ENCODE measurements around the gene RPS6KA2. TPM values are rescaled to one million over a fixed set of nuclear protein-coding genes. Genes with fewer than 3 reads are reported as not detected.

Gene RPS6KA2
- total and polyA plus RNA-seq, 2 donors (not counting 3 experiments of a cell fraction or from before 2014, with no cell fraction given), result 54.5 to 75.8 TPM

DNA sequence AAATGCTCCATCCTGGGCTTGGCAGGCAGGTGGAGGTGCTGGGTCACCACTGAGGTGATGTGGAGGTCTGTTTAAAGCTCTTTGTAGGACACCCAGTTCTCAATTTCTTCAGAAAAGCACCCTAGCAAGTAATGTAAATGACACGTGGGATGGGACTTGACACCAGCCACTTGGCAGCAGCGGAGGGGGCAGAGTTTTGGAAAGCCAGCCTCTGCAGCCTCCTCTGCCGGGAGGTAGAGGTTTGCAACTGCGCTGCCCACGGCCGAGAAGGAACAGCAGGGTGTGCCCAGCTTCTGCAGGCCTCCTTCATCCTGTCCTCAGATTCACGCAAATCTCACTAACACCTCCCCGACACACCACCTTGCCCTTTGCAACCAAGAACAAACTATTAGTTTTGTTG is 117.9 kb downstream of the RPS6KA2 start:
- Histone ChIP-seq H2AFZ (ENCODE audit: low read depth, low read length) (no peak overlapping the region), H3K4me2 (ENCODE audit: insufficient read depth, low read length) (no peak overlapping the region), H3K79me2 (ENCODE audit: control insufficient read depth, insufficient read depth, low read length) (no peaks in the 10 kb centered on the region), H3K4me1 (ENCODE audit: control insufficient read depth, extremely low read depth, insufficient read depth, low read length) (no peaks in the 10 kb centered on the region), H3K36me3 (ENCODE audit: control insufficient read depth in 2 of 2, extremely low read depth in 1 of 2, insufficient read depth in 2 of 2, low read length in 2 of 2) (peaks cover 8 to 47% of the 10 kb centered on the region in 2 experiments), H3K4me3 (replicated peaks in 1 of 3; ENCODE audit: insufficient read depth in 1 of 3, low read depth in 1 of 3, low read length in 3 of 3) (no peak overlapping the region), H3K27ac (ENCODE audit: insufficient read depth, low read depth, low read length) (no peak overlapping the region), H3K9me3 (replicated peaks; ENCODE audit: control insufficient read depth, insufficient read depth, low read length) (no peaks in the 10 kb centered on the region), H4K20me1 (replicated peaks; ENCODE audit: control insufficient read depth, extremely low read depth, insufficient read depth, low read length) (no peaks in the 10 kb centered on the region), H3K9ac (replicated peaks; ENCODE audit: extremely low read depth, insufficient read depth, low read length) (no peak overlapping the region), H3K27me3 (ENCODE audit: control insufficient read depth in 2 of 2, insufficient read depth in 2 of 2, low read length in 2 of 2) (no peaks in the 10 kb centered on the region), H3K9me1 (replicated peaks; ENCODE audit: control insufficient read depth, extremely low read depth, insufficient read depth, low read length) (no peaks in the 10 kb centered on the region)
- ChIA-PET POLR2A (no interaction called here), CTCF (interaction anchor here (1.4 kb wide), 1 partner anchor 15 kb away, joined by 3 read pairs; no protein-coding TSS in a partner anchor)
- no TSS peak for BruUV-seq (replicated peaks)
- TF ChIP-seq EZH2 (IDR thresholded peaks at IDR 0.05; ENCODE audit: borderline replicate concordance, low read depth, low read length, severe bottlenecking), result no peak
- FAIRE-seq, result no peak
- DNase-seq (ENCODE audit: low read depth, low spot score), result no peak
- dilution Hi-C loops (cut with MboI; ENCODE audit: extremely low pct_ligation_motif_present, low sequenced_read_pairs), result no loop called here
- intact Hi-C loops (cut with micrococcal nuclease), result no loop called here

DNA sequence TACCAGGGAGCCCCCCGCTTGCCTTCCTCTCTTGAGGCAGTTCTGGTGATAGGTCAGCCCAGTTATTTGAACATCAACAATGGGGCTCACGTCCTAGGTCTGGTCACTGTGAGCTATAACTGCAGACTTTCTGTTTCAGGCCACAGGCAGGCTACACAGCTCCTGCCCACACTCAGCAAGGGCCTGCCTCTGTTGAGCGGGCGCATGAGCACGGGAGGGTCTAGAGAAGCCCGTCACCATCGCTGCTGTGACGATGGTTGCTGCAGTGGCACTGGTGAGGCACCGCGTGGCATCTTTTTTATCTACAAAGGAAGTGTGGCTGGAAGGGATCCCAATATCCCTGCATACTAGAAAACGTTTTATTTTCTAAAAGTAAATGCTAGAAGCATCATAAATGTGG is 118.3 kb downstream of the RPS6KA2 start:
- Histone ChIP-seq H3K9me3 (replicated peaks; ENCODE audit: control insufficient read depth, insufficient read depth, low read length) (no peaks in the 10 kb centered on the region), H3K4me1 (ENCODE audit: control insufficient read depth, extremely low read depth, insufficient read depth, low read length) (no peaks in the 10 kb centered on the region), H4K20me1 (replicated peaks; ENCODE audit: control insufficient read depth, extremely low read depth, insufficient read depth, low read length) (no peaks in the 10 kb centered on the region), H3K4me2 (ENCODE audit: insufficient read depth, low read length) (no peak overlapping the region), H3K27me3 (ENCODE audit: control insufficient read depth in 2 of 2, insufficient read depth in 2 of 2, low read length in 2 of 2) (no peaks in the 10 kb centered on the region), H3K36me3 (ENCODE audit: control insufficient read depth in 2 of 2, extremely low read depth in 1 of 2, insufficient read depth in 2 of 2, low read length in 2 of 2) (peaks cover 8 to 48% of the 10 kb centered on the region in 2 experiments), H3K4me3 (replicated peaks in 1 of 3; ENCODE audit: insufficient read depth in 1 of 3, low read depth in 1 of 3, low read length in 3 of 3) (no peak overlapping the region), H3K27ac (ENCODE audit: insufficient read depth, low read depth, low read length) (no peak overlapping the region), H3K9me1 (replicated peaks; ENCODE audit: control insufficient read depth, extremely low read depth, insufficient read depth, low read length) (no peaks in the 10 kb centered on the region), H3K79me2 (ENCODE audit: control insufficient read depth, insufficient read depth, low read length) (no peaks in the 10 kb centered on the region), H3K9ac (replicated peaks; ENCODE audit: extremely low read depth, insufficient read depth, low read length) (no peak overlapping the region), H2AFZ (ENCODE audit: low read depth, low read length) (no peak overlapping the region)
- DNase-seq (ENCODE audit: low read depth, low spot score) (no peak), FAIRE-seq (no peak)
- intact Hi-C loops (cut with micrococcal nuclease) (no loop called here), dilution Hi-C loops (cut with MboI; ENCODE audit: extremely low pct_ligation_motif_present, low sequenced_read_pairs) (no loop called here)
- TF ChIP-seq FOS (IDR thresholded peaks at IDR 0.05; ENCODE audit: borderline replicate concordance, insufficient read depth, low read length) (no peak), EZH2 (IDR thresholded peaks at IDR 0.05; ENCODE audit: borderline replicate concordance, low read depth, low read length, severe bottlenecking) (no peak), POLR2A (IDR thresholded peaks at IDR 0.05; ENCODE audit: low read depth, low read length) (no peak), JUN (IDR thresholded peaks at IDR 0.05; ENCODE audit: borderline replicate concordance, insufficient read depth, insufficient read length, low read depth) (no peak), POLR2AphosphoS5 (IDR thresholded peaks at IDR 0.05; ENCODE audit: insufficient read depth, low read depth, low read length) (no peak), GATA2 (IDR thresholded peaks at IDR 0.05; ENCODE audit: insufficient read depth, insufficient read length, low read depth, low read length) (no peak), MYC (IDR thresholded peaks at IDR 0.05; ENCODE audit: low read depth, low read length) (no peak)
- TF ChIP-seq, protein P1, sequence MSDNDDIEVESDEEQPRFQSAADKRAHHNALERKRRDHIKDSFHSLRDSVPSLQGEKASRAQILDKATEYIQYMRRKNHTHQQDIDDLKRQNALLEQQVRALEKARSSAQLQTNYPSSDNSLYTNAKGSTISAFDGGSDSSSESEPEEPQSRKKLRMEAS (IDR thresholded peaks at IDR 0.05; ENCODE audit: insufficient read depth, insufficient read length), result no peak
- TF ChIP-seq, protein P2, sequence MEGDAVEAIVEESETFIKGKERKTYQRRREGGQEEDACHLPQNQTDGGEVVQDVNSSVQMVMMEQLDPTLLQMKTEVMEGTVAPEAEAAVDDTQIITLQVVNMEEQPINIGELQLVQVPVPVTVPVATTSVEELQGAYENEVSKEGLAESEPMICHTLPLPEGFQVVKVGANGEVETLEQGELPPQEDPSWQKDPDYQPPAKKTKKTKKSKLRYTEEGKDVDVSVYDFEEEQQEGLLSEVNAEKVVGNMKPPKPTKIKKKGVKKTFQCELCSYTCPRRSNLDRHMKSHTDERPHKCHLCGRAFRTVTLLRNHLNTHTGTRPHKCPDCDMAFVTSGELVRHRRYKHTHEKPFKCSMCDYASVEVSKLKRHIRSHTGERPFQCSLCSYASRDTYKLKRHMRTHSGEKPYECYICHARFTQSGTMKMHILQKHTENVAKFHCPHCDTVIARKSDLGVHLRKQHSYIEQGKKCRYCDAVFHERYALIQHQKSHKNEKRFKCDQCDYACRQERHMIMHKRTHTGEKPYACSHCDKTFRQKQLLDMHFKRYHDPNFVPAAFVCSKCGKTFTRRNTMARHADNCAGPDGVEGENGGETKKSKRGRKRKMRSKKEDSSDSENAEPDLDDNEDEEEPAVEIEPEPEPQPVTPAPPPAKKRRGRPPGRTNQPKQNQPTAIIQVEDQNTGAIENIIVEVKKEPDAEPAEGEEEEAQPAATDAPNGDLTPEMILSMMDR (IDR thresholded peaks at IDR 0.05; ENCODE audit: extremely low read depth in 1 of 2, insufficient read depth in 1 of 2, low read depth in 1 of 2, low read length in 2 of 2), result no peak
- ChIA-PET POLR2A (no interaction called here), CTCF (interaction anchor here (1.4 kb wide), 1 partner anchor 16 kb away, joined by 3 read pairs; no protein-coding TSS in a partner anchor)
- no TSS peak for BruUV-seq (replicated peaks)

Measured in endothelial cell of umbilical vein (primary cell).